OCI-LY1 (cell line): Measurements from ENCODE around the gene ETFBKMT.

ENCODE experiments used
- EZH2 ChIP-seq: fragments of 200-600 bp; sonication (generic), shearing (Covaris generic); IDR thresholded peaks from 2 replicates; pipeline ENCODE4 v1.8.0; 2017; ENCODE audit warnings: borderline replicate concordance, mixed run types, mild to moderate bottlenecking, antibody characterized with exemption, low read length, moderate library complexity, mixed read lengths
- TF ChIP-seq, protein P1 (sequence below): fragments of 200-600 bp; sonication (generic), shearing (Covaris generic); IDR thresholded peaks from 2 replicates; pipeline ENCODE4 v1.5.1; 2017; ENCODE audit warnings: mild to moderate bottlenecking, antibody characterized with exemption, low read length, moderate library complexity, mixed read lengths

- TF ChIP-seq, protein P1, sequence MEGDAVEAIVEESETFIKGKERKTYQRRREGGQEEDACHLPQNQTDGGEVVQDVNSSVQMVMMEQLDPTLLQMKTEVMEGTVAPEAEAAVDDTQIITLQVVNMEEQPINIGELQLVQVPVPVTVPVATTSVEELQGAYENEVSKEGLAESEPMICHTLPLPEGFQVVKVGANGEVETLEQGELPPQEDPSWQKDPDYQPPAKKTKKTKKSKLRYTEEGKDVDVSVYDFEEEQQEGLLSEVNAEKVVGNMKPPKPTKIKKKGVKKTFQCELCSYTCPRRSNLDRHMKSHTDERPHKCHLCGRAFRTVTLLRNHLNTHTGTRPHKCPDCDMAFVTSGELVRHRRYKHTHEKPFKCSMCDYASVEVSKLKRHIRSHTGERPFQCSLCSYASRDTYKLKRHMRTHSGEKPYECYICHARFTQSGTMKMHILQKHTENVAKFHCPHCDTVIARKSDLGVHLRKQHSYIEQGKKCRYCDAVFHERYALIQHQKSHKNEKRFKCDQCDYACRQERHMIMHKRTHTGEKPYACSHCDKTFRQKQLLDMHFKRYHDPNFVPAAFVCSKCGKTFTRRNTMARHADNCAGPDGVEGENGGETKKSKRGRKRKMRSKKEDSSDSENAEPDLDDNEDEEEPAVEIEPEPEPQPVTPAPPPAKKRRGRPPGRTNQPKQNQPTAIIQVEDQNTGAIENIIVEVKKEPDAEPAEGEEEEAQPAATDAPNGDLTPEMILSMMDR = no peak
- no peak for TF ChIP-seq EZH2
These were observed 55.2 kb downstream of the ETFBKMT start for GRCh38 chr12:31714406-31715271.
